WERI-Rb-1 (cell line): ENCODE results near the gene CFD.

Experiments
- DNase-seq: peaks from one replicate; pipeline ENCODE4 v3.0.0-alpha.2; 2020
- H3K27ac ChIP-seq: fragments of 250-450 bp; sonication (Bioruptor Pico); 2 replicates; pipeline ENCODE4 v1.5.1; 2020; ENCODE audit warnings: mild to moderate bottlenecking, moderate library complexity
- H3K27me3 ChIP-seq: fragments of 250-450 bp; sonication (Bioruptor Pico); 2 replicates; pipeline ENCODE4 v1.5.1; 2021; ENCODE audit warnings: mild to moderate bottlenecking, low read depth, moderate library complexity; ENCODE audit not compliant: insufficient read depth, severe bottlenecking
- H3K36me3 ChIP-seq: fragments of 250-450 bp; sonication (Bioruptor Pico); 2 replicates; pipeline ENCODE4 v1.5.1; 2020; ENCODE audit warnings: mild to moderate bottlenecking, moderate library complexity
- H3K4me3 ChIP-seq: 2 replicates; pipeline ENCODE4 v1.5.1; 2011; ENCODE audit warnings: low read depth, mild to moderate bottlenecking, control low read depth, low read length
- H3K9me3 ChIP-seq: fragments of 250-450 bp; sonication (Bioruptor Pico); 2 replicates; pipeline ENCODE4 v1.5.1; 2021; ENCODE audit warnings: mild to moderate bottlenecking, moderate library complexity; ENCODE audit not compliant: severe bottlenecking
- CTCF ChIP-seq: IDR thresholded peaks from 2 replicates; pipeline ENCODE4 v1.5.1; 2011; ENCODE audit warnings: low read depth, mild to moderate bottlenecking, control low read depth, inconsistent platforms, low read length

The CFD gene

DNA sequence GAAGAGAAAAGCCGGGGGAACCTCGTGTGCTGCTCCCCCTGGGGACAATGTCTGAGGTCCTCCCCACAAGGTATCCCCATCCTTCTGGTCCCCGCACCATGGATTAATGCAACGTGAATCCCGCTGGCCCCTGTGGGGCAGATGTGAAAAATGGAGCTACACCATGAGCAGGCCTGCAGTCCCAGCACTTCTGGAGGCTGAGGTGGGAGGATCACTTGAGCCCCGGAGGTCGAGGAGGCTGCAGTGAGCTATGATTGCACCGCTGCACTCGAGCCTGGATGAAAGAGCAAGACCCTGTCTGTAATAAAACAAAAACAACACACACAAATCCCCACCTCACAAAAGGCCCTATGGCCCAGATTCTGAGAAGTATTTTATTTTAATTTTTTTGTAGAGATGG, 1.2 kb upstream of the CFD start:
- no peak overlapping the region for H3K4me3 ChIP-seq
- no peaks in the 10 kb centered on the region; the same call in 1 of the 2 replicates for H3K36me3 ChIP-seq
- H3K9me3 ChIP-seq: no peaks in the 10 kb centered on the region
- no peak overlapping the region for H3K27ac ChIP-seq
- no peak for TF ChIP-seq CTCF
- H3K27me3 ChIP-seq: no peaks in the 10 kb centered on the region
- DNase-seq: no peak

- H3K4me3 ChIP-seq: no peak overlapping the region
- no peak for DNase-seq
- no peaks in the 10 kb centered on the region for H3K27me3 ChIP-seq
- no peak overlapping the region for H3K27ac ChIP-seq
- H3K36me3 ChIP-seq: peaks cover 7% of the 10 kb centered on the region
- H3K9me3 ChIP-seq: no peaks in the 10 kb centered on the region
- no peak for TF ChIP-seq CTCF
Measured at GRCh38 chr19:861141-861755, 1.8 kb downstream of the CFD start.

- Histone ChIP-seq H3K27me3 (no peaks in the 10 kb centered on the region), H3K4me3 (no peak overlapping the region), H3K9me3 (no peaks in the 10 kb centered on the region), H3K36me3 (peaks cover 7% of the 10 kb centered on the region), H3K27ac (no peak overlapping the region)
- no peak for TF ChIP-seq CTCF
- DNase-seq: peak; percentile 47
Measured at GRCh38 chr19:861756-862580, 2.5 kb downstream of the CFD start.

DNA sequence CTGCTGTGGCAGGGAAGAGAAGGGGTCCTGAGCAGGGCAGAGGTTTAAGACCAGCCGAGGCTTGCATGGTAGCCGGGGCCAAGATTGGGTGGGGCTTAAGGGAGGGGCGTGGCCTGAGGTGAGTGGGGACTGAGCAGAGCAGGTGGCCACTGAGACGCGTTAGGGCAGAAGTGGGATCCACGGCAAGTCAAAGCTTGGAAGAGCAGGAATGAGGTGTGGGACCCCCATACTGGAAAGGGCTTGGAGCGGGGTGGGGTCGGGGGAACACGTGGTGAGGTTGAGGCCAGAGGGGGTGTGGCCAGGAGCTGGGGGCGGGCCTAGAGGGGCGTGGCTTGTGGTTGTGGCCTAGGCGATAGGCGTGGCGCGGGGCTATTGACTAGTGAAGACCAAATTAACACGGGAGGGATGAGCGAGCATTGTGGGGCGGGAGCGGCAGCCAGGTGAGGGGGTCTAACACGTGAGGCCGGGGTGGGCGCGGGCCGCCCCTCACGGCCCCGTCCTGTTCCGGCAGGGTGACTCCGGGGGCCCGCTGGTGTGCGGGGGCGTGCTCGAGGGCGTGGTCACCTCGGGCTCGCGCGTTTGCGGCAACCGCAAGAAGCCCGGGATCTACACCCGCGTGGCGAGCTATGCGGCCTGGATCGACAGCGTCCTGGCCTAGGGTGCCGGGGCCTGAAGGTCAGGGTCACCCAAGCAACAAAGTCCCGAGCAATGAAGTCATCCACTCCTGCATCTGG, 3.3 kb downstream of the CFD start:
- H3K27ac ChIP-seq: no peak overlapping the region
- no peaks in the 10 kb centered on the region for H3K9me3 ChIP-seq
- peak; percentile 46 for DNase-seq
- TF ChIP-seq CTCF: no peak
- peaks cover 12% of the 10 kb centered on the region for H3K36me3 ChIP-seq
- H3K4me3 ChIP-seq: no peak overlapping the region
- H3K27me3 ChIP-seq: no peaks in the 10 kb centered on the region

DNA sequence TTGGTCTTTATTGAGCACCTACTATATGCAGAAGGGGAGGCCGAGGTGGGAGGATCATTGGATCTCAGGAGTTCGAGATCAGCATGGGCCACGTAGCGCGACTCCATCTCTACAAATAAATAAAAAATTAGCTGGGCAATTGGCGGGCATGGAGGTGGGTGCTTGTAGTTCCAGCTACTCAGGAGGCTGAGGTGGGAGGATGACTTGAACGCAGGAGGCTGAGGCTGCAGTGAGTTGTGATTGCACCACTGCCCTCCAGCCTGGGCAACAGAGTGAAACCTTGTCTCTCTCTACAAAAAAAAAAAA, 3.8 kb downstream of the CFD start:
- no peak for DNase-seq
- no peaks in the 10 kb centered on the region for H3K27me3 ChIP-seq
- no peak overlapping the region for H3K27ac ChIP-seq
- H3K36me3 ChIP-seq: peaks cover 17% of the 10 kb centered on the region
- no peaks in the 10 kb centered on the region for H3K9me3 ChIP-seq
- no peak overlapping the region for H3K4me3 ChIP-seq
- TF ChIP-seq CTCF: no peak
